ENCODE results near the gene P2RY2. TPM values are rescaled to one million over a fixed set of nuclear protein-coding genes. Genes with fewer than 3 reads are reported as not detected.
"Not testable (repeated sequence)": the region's sequence is repeated elsewhere in the genome, so short reads cannot be mapped to it uniquely, and the experiment has no call there.

The P2RY2 gene
- polyA plus RNA-seq, 1 of the 3 experiments (the other 2 are of a cell fraction): 0.12 TPM

GRCh38 chr11:73273222-73273895 lies 55.3 kb downstream of the P2RY2 start:
- Histone ChIP-seq H2AFZ (ENCODE audit: low read depth) (no peak overlapping the region), H3K4me3 (ENCODE audit: low read depth in 2 of 2, low read length in 1 of 2) (no peak overlapping the region), H3K9me3 (no peaks in the 10 kb centered on the region), H3K9me2 (no peaks in the 10 kb centered on the region), H3K36me3 (replicated peaks in 1 of 2; ENCODE audit: control insufficient read depth in 1 of 2, insufficient read depth in 2 of 2, low read length in 1 of 2) (no peaks in the 10 kb centered on the region), H3K4me1 (ENCODE audit: control insufficient read depth in 1 of 2, insufficient read depth in 2 of 2, low read depth in 1 of 2, low read length in 1 of 2) (peaks cover 3 to 62% of the 10 kb centered on the region in 2 experiments; a peak in 2 of 4 replicates), H3K4me2 (no peak overlapping the region), H3F3A (replicated peaks; ENCODE audit: insufficient read depth) (no peaks in the 10 kb centered on the region), H3K79me2 (ENCODE audit: insufficient read depth) (no peaks in the 10 kb centered on the region), H3K27me3 (ENCODE audit: insufficient read depth) (no peaks in the 10 kb centered on the region), H3K27ac (ENCODE audit: low read depth in 2 of 2, low read length in 1 of 2) (peak overlapping the region in 1 of 2 experiments; percentile 97; a peak in 2 of 4 replicates), H4K20me1 (ENCODE audit: insufficient read depth) (no peaks in the 10 kb centered on the region), H3K9ac (no peak overlapping the region)
- TF ChIP-seq MEF2A (IDR thresholded peaks at IDR 0.05; ENCODE audit: borderline replicate concordance, low read depth): no peak
- no peak for TF ChIP-seq NRF1 (IDR thresholded peaks at IDR 0.05; ENCODE audit: low read depth, low read length)
- TF ChIP-seq MXI1 (IDR thresholded peaks at IDR 0.05; ENCODE audit: low read depth, low read length): peak; percentile 77; the same call in 1 of the 2 replicates
- TF ChIP-seq NFIC (IDR thresholded peaks at IDR 0.05; ENCODE audit: borderline replicate concordance): no peak
- no peak for TF ChIP-seq FOXJ3 (CRISPR knock-in tag; IDR thresholded peaks at IDR 0.05)
- no peak for TF ChIP-seq TCF12 (IDR thresholded peaks at IDR 0.05)
- TF ChIP-seq CHD2 (IDR thresholded peaks at IDR 0.05; ENCODE audit: low read length, partially characterized antibody): peak; percentile 37
- TF ChIP-seq EP300 (IDR thresholded peaks at IDR 0.05; ENCODE audit: borderline replicate concordance in 1 of 2, low read depth in 1 of 2, low read length in 1 of 2): peak in 1 of 2 experiments; percentile 37; a peak in 1 of 4 replicates
- no peak for TF ChIP-seq EZH2phosphoT487 (IDR thresholded peaks at IDR 0.05; ENCODE audit: borderline replicate concordance, low read depth)
- no peak for TF ChIP-seq ELF1 (IDR thresholded peaks at IDR 0.05)
- TF ChIP-seq TAF1 (IDR thresholded peaks at IDR 0.05; ENCODE audit: borderline replicate concordance, low read depth, low read length): no peak
- TF ChIP-seq ZBTB33 (IDR thresholded peaks at IDR 0.05; ENCODE audit: borderline replicate concordance, low read depth): no peak
- peak; percentile 62; the same call in 1 of the 2 replicates for TF ChIP-seq RCOR1 (IDR thresholded peaks at IDR 0.05; ENCODE audit: low read length)
- TF ChIP-seq PBX3 (IDR thresholded peaks at IDR 0.05): no peak
- TF ChIP-seq GABPA (IDR thresholded peaks at IDR 0.05; ENCODE audit: low read depth): no peak
- ChIA-PET CTCF (interaction anchor here (0.6 to 15.0 kb wide), 12 partner anchors 13 to 595 kb away, joined by 3 to 179 read pairs (median 4); no protein-coding TSS in a partner anchor), POLR2A (interaction anchor here (0.9 to 1.2 kb wide), 2 partner anchors 11 to 28 kb away, joined by 3 to 6 read pairs; no protein-coding TSS in a partner anchor)
- peak; percentile 57 for DNase-seq
- 65% methylated on average over 8 of the region's 8 CpGs for WGBS (ENCODE audit: low lambda C conversion rate)

DNA sequence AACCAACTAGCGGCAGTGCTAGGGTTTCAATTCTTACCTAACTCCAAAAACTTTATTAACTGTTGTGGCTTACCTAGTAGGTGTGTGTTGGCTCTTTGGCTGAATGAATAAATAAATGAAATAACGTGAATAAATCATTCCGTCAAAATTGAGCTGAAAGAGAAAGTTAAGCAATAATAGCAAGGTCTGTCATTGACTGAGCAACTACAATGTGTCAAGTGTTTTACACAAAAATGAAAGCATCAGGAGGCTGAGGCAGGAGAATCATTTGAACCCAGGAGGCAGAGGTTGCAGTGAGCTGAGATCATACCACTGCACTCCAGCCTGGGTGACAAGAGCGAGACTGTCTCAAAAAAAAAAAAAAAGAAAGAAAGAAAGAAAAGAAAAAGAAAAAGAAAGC lies 56.1 kb downstream of the P2RY2 start:
- not testable (repeated sequence) for H2AFZ ChIP-seq (ENCODE audit: low read depth); H4K20me1 ChIP-seq (ENCODE audit: insufficient read depth); H3K79me2 ChIP-seq (ENCODE audit: insufficient read depth); H3K4me2 ChIP-seq; H3K9ac ChIP-seq; H3F3A ChIP-seq (replicated peaks; ENCODE audit: insufficient read depth); H3K9me3 ChIP-seq; H3K9me2 ChIP-seq; H3K27ac ChIP-seq (ENCODE audit: low read depth in 2 of 2, low read length in 1 of 2); H3K4me3 ChIP-seq (ENCODE audit: low read depth in 2 of 2, low read length in 1 of 2); DNase-seq; H3K36me3 ChIP-seq (replicated peaks in 1 of 2; ENCODE audit: control insufficient read depth in 1 of 2, insufficient read depth in 2 of 2, low read length in 1 of 2); H3K27me3 ChIP-seq (ENCODE audit: insufficient read depth)
- peaks cover 3 to 56% of the 10 kb centered on the region in 2 experiments; a peak in 2 of 4 replicates for H3K4me1 ChIP-seq (ENCODE audit: control insufficient read depth in 1 of 2, insufficient read depth in 2 of 2, low read depth in 1 of 2, low read length in 1 of 2)
- POLR2A ChIA-PET: interaction anchor here (0.9 kb wide), 1 partner anchor 13 kb away, joined by 4 read pairs; no protein-coding TSS in a partner anchor
- CTCF ChIA-PET: interaction anchor here (0.6 to 15.0 kb wide), 11 partner anchors 12 to 596 kb away, joined by 3 to 179 read pairs (median 4); no protein-coding TSS in a partner anchor
- 93% methylated on average over 4 of the region's 4 CpGs for WGBS (ENCODE audit: low lambda C conversion rate)
